Esophagus (tissue), 2 donors: ENCODE measurements around the gene PPOX. TPM values are rescaled to one million over a fixed set of nuclear protein-coding genes. Genes with fewer than 3 reads are reported as not detected.

Experiments
- H3K27ac ChIP-seq, 2 donors: one replicate each; pipeline ENCODE4 v1.5.1; 2013; ENCODE audit warnings: low read depth in 2 of 2, mild to moderate bottlenecking in 2 of 2, inconsistent platforms in 1 of 2, low read length in 1 of 2, moderate library complexity in 1 of 2
- H3K27me3 ChIP-seq, 2 donors: one replicate each; pipeline ENCODE4 v1.6.1; 2013; ENCODE audit warnings: low read length in 2 of 2, control low read depth in 1 of 2, mild to moderate bottlenecking in 1 of 2; ENCODE audit not compliant: insufficient read depth in 2 of 2, control insufficient read depth in 1 of 2
- H3K36me3 ChIP-seq, 2 donors: one replicate each; pipeline ENCODE4 v1.6.1; 2013; ENCODE audit warnings: low read length in 1 of 2; ENCODE audit not compliant: control insufficient read depth in 2 of 2, insufficient read depth in 2 of 2
- H3K4me1 ChIP-seq, 2 donors: one replicate each; pipeline ENCODE4 v1.6.1; 2013; ENCODE audit warnings: low read length in 1 of 2; ENCODE audit not compliant: control insufficient read depth in 2 of 2, insufficient read depth in 2 of 2
- H3K4me3 ChIP-seq, 2 donors: one replicate each; pipeline ENCODE4 v1.5.1; 2013; ENCODE audit warnings: low read length in 2 of 2, mild to moderate bottlenecking in 2 of 2, low read depth in 1 of 2, moderate library complexity in 1 of 2
- H3K9me3 ChIP-seq, 2 donors: one replicate each; pipeline ENCODE4 v1.6.1; 2013; ENCODE audit warnings: mild to moderate bottlenecking in 2 of 2, low read depth in 1 of 2, low read length in 1 of 2, moderate library complexity in 1 of 2; ENCODE audit not compliant: control insufficient read depth in 2 of 2, insufficient read depth in 1 of 2
- WGBS, 2 donors: extraction: QIAGEN DNeasy Blood & Tissue Kit; methylation state at CpG; one replicate each; pipeline ENCODE4 v1.1.7; 2013; 5-methylcytosine and 5-hydroxymethylcytosine counted together
- polyA plus RNA-seq, 2 donors: library from polyadenylated mRNA; stranded (reverse); fragments of 200-250 nt; gene quantifications; one replicate each; pipeline ENCODE4 v1.2.3, GENCODE V29; 2013
- donor health status: healthy with polysubstance abuse.
- donor health status: Bipolar disorder and iron deficiency.

The PPOX gene
- polyA plus RNA-seq, 2 donors: 11.7 to 29.6 TPM

GRCh38 chr1:161162806-161163205 is 3.4 kb upstream of the PPOX start:
- Histone ChIP-seq H3K27ac (no peak overlapping the region), H3K4me1 (peaks cover 4 to 30% of the 10 kb centered on the region in 2 donors), H3K9me3 (no peaks in the 10 kb centered on the region), H3K4me3 (no peak overlapping the region), H3K36me3 (peaks cover 0 to 18% of the 10 kb centered on the region in 2 donors), H3K27me3 (no peaks in the 10 kb centered on the region)
- 91 to 95% methylated on average over 10 of the region's 10 CpGs for WGBS, 2 donors

DNA sequence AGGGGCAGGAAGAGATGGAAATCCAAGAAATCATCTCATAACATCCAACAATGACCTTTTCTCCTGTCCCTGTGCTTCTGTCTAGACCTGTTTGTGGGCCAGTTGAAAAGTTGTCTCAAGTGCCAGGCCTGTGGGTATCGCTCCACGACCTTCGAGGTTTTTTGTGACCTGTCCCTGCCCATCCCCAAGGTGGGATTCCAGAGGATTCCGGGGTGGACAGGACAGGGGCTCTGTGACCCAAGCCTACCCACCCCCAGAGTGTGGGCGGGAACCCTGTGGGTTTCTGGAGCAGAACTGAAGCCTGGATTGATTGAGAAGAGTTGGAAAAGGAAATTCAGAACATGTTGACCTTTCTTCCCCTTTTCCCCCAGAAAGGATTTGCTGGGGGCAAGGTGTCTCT is 2.4 kb upstream of the PPOX start:
- no peaks in the 10 kb centered on the region for H3K9me3 ChIP-seq
- peaks cover 0 to 13% of the 10 kb centered on the region in 2 donors for H3K36me3 ChIP-seq
- 89 to 91% methylated on average over 5 of the region's 5 CpGs for WGBS, 2 donors

DNA sequence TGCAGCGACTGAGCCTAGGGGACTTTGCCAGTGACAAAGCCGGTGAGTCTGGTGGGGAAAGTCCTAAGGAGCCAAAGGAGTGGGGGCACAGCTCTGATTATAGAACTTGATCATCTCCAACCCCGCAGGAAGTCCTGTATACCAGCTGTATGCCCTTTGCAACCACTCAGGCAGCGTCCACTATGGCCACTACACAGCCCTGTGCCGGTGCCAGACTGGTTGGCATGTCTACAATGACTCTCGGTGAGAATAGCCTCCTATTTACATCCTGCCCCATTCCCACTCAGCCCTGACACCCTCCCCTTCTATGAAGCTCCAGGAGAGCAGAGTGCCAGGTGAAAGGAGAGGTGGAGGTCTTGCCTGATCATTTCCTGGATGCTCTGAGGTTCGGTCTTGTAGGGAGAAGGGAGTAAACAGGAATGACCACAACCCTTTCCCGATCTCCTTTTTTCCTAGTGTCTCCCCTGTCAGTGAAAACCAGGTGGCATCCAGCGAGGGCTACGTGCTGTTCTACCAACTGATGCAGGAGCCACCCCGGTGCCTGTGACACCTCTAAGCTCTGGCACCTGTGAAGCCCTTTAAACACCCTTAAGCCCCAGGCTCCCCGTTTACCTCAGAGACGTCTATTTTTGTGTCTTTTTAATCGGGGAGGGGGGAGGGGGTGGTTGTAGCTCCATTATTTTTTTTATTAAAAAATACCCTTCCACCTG is 1.2 kb upstream of the PPOX start:
- Histone ChIP-seq H3K4me1 (peaks cover 4 to 25% of the 10 kb centered on the region in 2 donors), H3K4me3 (no peak overlapping the region), H3K36me3 (peaks cover 0 to 17% of the 10 kb centered on the region in 2 donors), H3K9me3 (no peaks in the 10 kb centered on the region), H3K27ac (peak overlapping the region; percentile 92 to 97), H3K27me3 (no peaks in the 10 kb centered on the region)
- 58 to 64% methylated on average over 14 of the region's 14 CpGs for WGBS, 2 donors

More for the DNA sequence above, 2.4 kb upstream of the PPOX start:
- Histone ChIP-seq H3K4me1 (peaks cover 4 to 28% of the 10 kb centered on the region in 2 donors), H3K27ac (no peak overlapping the region), H3K27me3 (no peaks in the 10 kb centered on the region), H3K4me3 (no peak overlapping the region)

DNA sequence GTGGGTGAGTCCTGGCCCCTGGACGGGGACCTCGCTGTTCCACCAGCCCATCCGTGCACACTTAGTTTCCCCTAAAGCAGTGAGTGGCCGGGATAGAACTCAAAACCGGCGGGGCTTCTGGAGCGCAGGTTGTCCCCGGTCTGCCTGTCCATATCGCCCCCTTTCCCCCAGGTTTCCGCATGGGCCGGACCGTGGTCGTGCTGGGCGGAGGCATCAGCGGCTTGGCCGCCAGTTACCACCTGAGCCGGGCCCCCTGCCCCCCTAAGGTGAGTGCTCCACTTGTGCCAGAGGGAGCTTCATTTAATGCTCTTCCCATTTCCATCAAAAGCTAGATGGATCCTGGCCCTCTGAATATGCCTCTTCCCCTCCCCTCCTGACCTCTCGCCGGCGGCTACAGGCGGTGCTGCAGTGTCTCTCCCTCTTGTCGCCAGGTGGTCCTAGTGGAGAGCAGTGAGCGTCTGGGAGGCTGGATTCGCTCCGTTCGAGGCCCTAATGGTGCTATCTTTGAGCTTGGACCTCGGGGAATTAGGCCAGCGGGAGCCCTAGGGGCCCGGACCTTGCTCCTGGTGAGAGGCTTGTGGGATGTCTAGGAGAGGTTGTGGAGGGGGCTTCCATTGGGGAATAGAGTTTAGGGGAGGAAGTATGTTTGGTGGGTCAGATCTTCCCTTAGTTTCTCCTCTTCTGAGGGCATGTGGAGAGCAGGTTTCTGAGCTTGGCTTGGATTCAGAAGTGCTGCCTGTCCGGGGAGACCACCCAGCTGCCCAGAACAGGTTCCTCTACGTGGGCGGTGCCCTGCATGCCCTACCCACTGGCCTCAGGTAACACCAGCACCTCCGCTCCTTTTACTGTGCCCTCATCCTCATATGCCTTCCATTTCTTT is 683 bp downstream of the PPOX start:
- peaks cover 0 to 13% of the 10 kb centered on the region in 2 donors for H3K4me1 ChIP-seq
- peak overlapping the region; percentile 63 to 67 for H3K4me3 ChIP-seq
- H3K36me3 ChIP-seq: peaks cover 10 to 22% of the 10 kb centered on the region in 2 donors
- H3K9me3 ChIP-seq: no peaks in the 10 kb centered on the region
- peak overlapping the region; percentile 92 to 97 for H3K27ac ChIP-seq
- H3K27me3 ChIP-seq: no peaks in the 10 kb centered on the region
- 6% methylated on average over 33 of the region's 33 CpGs for WGBS, 2 donors

DNA sequence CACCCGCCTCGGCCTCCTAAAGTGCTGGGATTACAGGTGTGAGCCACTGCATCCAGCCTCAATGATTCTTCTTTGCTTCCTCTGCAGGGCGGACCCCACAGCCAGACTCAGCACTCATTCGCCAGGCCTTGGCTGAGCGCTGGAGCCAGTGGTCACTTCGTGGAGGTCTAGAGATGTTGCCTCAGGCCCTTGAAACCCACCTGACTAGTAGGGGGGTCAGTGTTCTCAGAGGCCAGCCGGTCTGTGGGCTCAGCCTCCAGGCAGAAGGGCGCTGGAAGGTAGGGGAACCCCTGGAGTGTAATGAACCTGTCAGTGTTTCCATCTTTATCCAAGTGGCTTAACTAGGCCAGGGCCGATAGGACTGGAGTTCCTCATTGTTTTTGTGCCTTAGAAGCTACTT is 2.7 kb downstream of the PPOX start:
- peaks cover 15 to 28% of the 10 kb centered on the region in 2 donors for H3K36me3 ChIP-seq

GRCh38 chr1:161171191-161171590 is 5.0 kb downstream of the PPOX start:
- H3K27ac ChIP-seq: no peak overlapping the region
- peaks cover 20 to 33% of the 10 kb centered on the region in 2 donors for H3K36me3 ChIP-seq
- 63 to 67% methylated on average over 5 of the region's 5 CpGs for WGBS, 2 donors

More for the DNA sequence above, 2.7 kb downstream of the PPOX start:
- WGBS, 2 donors: 92 to 93% methylated on average over 9 of the region's 9 CpGs
- no peaks in the 10 kb centered on the region for H3K27me3 ChIP-seq
- H3K9me3 ChIP-seq: no peaks in the 10 kb centered on the region
- H3K4me3 ChIP-seq: no peak overlapping the region
- H3K4me1 ChIP-seq: peaks cover 4 to 16% of the 10 kb centered on the region in 2 donors
- no peak overlapping the region for H3K27ac ChIP-seq

GRCh38 chr1:161171696-161172095 is 5.5 kb downstream of the PPOX start:
- Histone ChIP-seq H3K27me3 (no peaks in the 10 kb centered on the region), H3K4me3 (no peak overlapping the region), H3K36me3 (peaks cover 20 to 33% of the 10 kb centered on the region in 2 donors), H3K9me3 (no peaks in the 10 kb centered on the region), H3K4me1 (peaks cover 8 to 15% of the 10 kb centered on the region in 2 donors), H3K27ac (no peak overlapping the region)
- WGBS, 2 donors: 82% methylated on average over 12 of the region's 12 CpGs

More at GRCh38 chr1:161171191-161171590, 5.0 kb downstream of the PPOX start:
- Histone ChIP-seq H3K27me3 (no peaks in the 10 kb centered on the region), H3K9me3 (no peaks in the 10 kb centered on the region), H3K4me1 (peaks cover 6 to 12% of the 10 kb centered on the region in 2 donors), H3K4me3 (no peak overlapping the region)

- 51 to 57% methylated on average over 1 of the region's 1 CpG for WGBS, 2 donors
- peak overlapping the region in 1 of 2 donors; percentile 34 for H3K27ac ChIP-seq
- peaks cover 20 to 33% of the 10 kb centered on the region in 2 donors for H3K36me3 ChIP-seq
- H3K9me3 ChIP-seq: no peaks in the 10 kb centered on the region
- no peak overlapping the region for H3K4me3 ChIP-seq
- peaks cover 9 to 10% of the 10 kb centered on the region in 2 donors for H3K4me1 ChIP-seq
- H3K27me3 ChIP-seq: no peaks in the 10 kb centered on the region
Observed at GRCh38 chr1:161172349-161172748, 6.1 kb downstream of the PPOX start.

DNA sequence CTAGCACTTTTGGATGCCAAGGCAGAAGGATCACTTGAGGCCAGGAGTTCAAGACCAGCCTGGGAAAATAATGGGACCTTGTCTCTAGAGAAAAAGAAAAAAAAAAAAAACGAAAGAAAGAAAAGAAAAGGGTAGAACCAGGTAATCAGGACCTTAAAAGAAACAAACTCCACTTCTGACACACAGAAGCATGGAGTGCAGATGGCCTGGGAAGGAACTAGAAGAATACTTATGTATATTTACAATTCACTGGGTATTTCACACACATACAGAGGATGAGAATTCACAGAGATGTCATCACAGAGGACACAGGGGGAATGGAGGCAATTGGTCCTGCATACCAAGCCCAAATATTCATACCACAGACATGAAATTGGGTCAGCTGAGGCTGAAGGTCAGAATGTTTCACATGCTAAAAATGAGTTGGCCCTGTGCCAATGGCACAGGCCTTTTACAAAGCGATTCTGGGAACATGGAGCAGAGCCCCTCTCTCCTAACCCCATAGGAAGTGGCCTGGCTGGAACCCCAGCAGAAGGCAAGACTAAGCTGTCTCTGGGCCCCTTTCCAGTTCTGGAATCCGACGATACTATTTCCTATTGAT is 6.7 kb downstream of the PPOX start:
- no peaks in the 10 kb centered on the region for H3K27me3 ChIP-seq
- no peak overlapping the region for H3K4me3 ChIP-seq
- peaks cover 20 to 33% of the 10 kb centered on the region in 2 donors for H3K36me3 ChIP-seq
- H3K4me1 ChIP-seq: peaks cover 9 to 10% of the 10 kb centered on the region in 2 donors
- no peaks in the 10 kb centered on the region for H3K9me3 ChIP-seq
- WGBS, 2 donors: 35 to 47% methylated on average over 4 of the region's 4 CpGs
- H3K27ac ChIP-seq: peak overlapping the region in 1 of 2 donors; percentile 34
